SJCRH30 (cell line): ENCODE measurements around the gene PRKN. TPM values are rescaled to one million over a fixed set of nuclear protein-coding genes. Genes with fewer than 3 reads are reported as not detected.
A peak's percentile ranks its signal among the peaks of the same experiment; 100 is the strongest.

Experiments
- DNase-seq, 2 experiments: peaks; one replicate each; pipeline ENCODE4 v3.0.0-alpha.2; 2015 to 2020
- H3K27ac ChIP-seq: fragments of 250-450 bp; sonication (Bioruptor Pico); 2 replicates; pipeline ENCODE4 v1.5.1; 2020; ENCODE audit warnings: mild to moderate bottlenecking, moderate library complexity
- H3K27me3 ChIP-seq: fragments of 250-450 bp; sonication (Bioruptor Pico); 2 replicates; pipeline ENCODE4 v1.5.1; 2020; ENCODE audit warnings: mild to moderate bottlenecking, moderate library complexity
- H3K36me3 ChIP-seq: fragments of 250-450 bp; sonication (Bioruptor Pico); 2 replicates; pipeline ENCODE4 v1.5.1; 2020; ENCODE audit warnings: mild to moderate bottlenecking, moderate library complexity
- H3K4me1 ChIP-seq: fragments of 250-450 bp; sonication (Bioruptor Pico); 2 replicates; pipeline ENCODE4 v1.5.1; 2020; ENCODE audit warnings: mild to moderate bottlenecking, moderate library complexity
- H3K4me3 ChIP-seq: fragments of 250-450 bp; sonication (Bioruptor Pico); 2 replicates; pipeline ENCODE4 v1.5.1; 2020; ENCODE audit warnings: mild to moderate bottlenecking, moderate library complexity
- H3K9me3 ChIP-seq: fragments of 250-450 bp; sonication (Bioruptor Pico); replicated peaks from 2 replicates; pipeline ENCODE4 v1.5.1; 2020; ENCODE audit warnings: mild to moderate bottlenecking, moderate library complexity
- total RNA-seq: library from RNA; depleted of rRNA; stranded (reverse); fragments of >200 nt; shearing (Covaris generic); gene quantifications from 2 replicates; pipeline ENCODE4 v1.2.3, GENCODE V29; 2014

PRKN gene
- total RNA-seq, 1 experiment from 2014 or later: not detected

- Histone ChIP-seq H3K4me1 (no peaks in the 10 kb centered on the region), H3K36me3 (no peaks in the 10 kb centered on the region), H3K9me3 (0 out of 2 replicates have a peak, but pooled peaks cover 2% of the 10 kb centered on the region), H3K4me3 (no peak overlapping the region), H3K27ac (no peak overlapping the region), H3K27me3 (no peaks in the 10 kb centered on the region)
- no peak for DNase-seq
These were observed 1326.9 kb downstream of the PRKN start for GRCh38 chr6:161400671-161401070.

- no peak for DNase-seq
- H3K27me3 ChIP-seq: no peaks in the 10 kb centered on the region
- no peak overlapping the region for H3K4me3 ChIP-seq
- H3K9me3 ChIP-seq: no peaks in the 10 kb centered on the region
- H3K27ac ChIP-seq: no peak overlapping the region
- no peaks in the 10 kb centered on the region for H3K36me3 ChIP-seq
- peaks cover 8% of the 10 kb centered on the region for H3K4me1 ChIP-seq
These were observed 1331.0 kb downstream of the PRKN start for GRCh38 chr6:161396539-161396938.

- H3K27me3 ChIP-seq: no peaks in the 10 kb centered on the region
- DNase-seq: no peak
- H3K9me3 ChIP-seq: no peaks in the 10 kb centered on the region
- H3K36me3 ChIP-seq: no peaks in the 10 kb centered on the region
- no peak overlapping the region for H3K4me3 ChIP-seq
- H3K4me1 ChIP-seq: peaks cover 8% of the 10 kb centered on the region
- no peak overlapping the region for H3K27ac ChIP-seq
These were observed 1331.8 kb downstream of the PRKN start for GRCh38 chr6:161395716-161396231.

- Histone ChIP-seq H3K4me3 (no peak overlapping the region), H3K9me3 (no peaks in the 10 kb centered on the region), H3K27ac (peak overlapping the region; percentile 21; the same call in 1 of the 2 replicates), H3K4me1 (peaks cover 8% of the 10 kb centered on the region), H3K27me3 (no peaks in the 10 kb centered on the region), H3K36me3 (no peaks in the 10 kb centered on the region)
- no peak for DNase-seq
These were observed 1333.1 kb downstream of the PRKN start for GRCh38 chr6:161394437-161394836.

GRCh38 chr6:161393839-161394364, 1333.7 kb downstream of the PRKN start:
- peak; percentile 82 to 94 for DNase-seq
- H3K4me3 ChIP-seq: peak overlapping the region; percentile 31
- peaks cover 8% of the 10 kb centered on the region for H3K4me1 ChIP-seq
- H3K27me3 ChIP-seq: no peaks in the 10 kb centered on the region
- H3K9me3 ChIP-seq: no peaks in the 10 kb centered on the region; the same call in 1 of the 2 replicates
- H3K36me3 ChIP-seq: no peaks in the 10 kb centered on the region
- peak overlapping the region; percentile 21; the same call in 1 of the 2 replicates for H3K27ac ChIP-seq

GRCh38 chr6:161393292-161393691, 1334.3 kb downstream of the PRKN start:
- no peak overlapping the region for H3K27ac ChIP-seq
- no peaks in the 10 kb centered on the region for H3K27me3 ChIP-seq
- no peak for DNase-seq
- H3K9me3 ChIP-seq: no peaks in the 10 kb centered on the region; the same call in 1 of the 2 replicates
- peaks cover 8% of the 10 kb centered on the region for H3K4me1 ChIP-seq
- H3K4me3 ChIP-seq: no peak overlapping the region
- no peaks in the 10 kb centered on the region for H3K36me3 ChIP-seq

- peaks cover 8% of the 10 kb centered on the region for H3K4me1 ChIP-seq
- no peak overlapping the region for H3K4me3 ChIP-seq
- H3K36me3 ChIP-seq: no peaks in the 10 kb centered on the region
- no peak overlapping the region for H3K27ac ChIP-seq
- DNase-seq: no peak
- no peaks in the 10 kb centered on the region for H3K27me3 ChIP-seq
- H3K9me3 ChIP-seq: no peaks in the 10 kb centered on the region; the same call in 1 of the 2 replicates
These were observed 1337.8 kb downstream of the PRKN start for GRCh38 chr6:161389756-161390155.

- H3K4me1 ChIP-seq: peaks cover 5% of the 10 kb centered on the region; the same call in 1 of the 2 replicates
- no peak overlapping the region for H3K4me3 ChIP-seq
- no peaks in the 10 kb centered on the region; the same call in 1 of the 2 replicates for H3K9me3 ChIP-seq
- H3K27ac ChIP-seq: no peak overlapping the region
- no peaks in the 10 kb centered on the region for H3K36me3 ChIP-seq
- no peak for DNase-seq
- no peaks in the 10 kb centered on the region for H3K27me3 ChIP-seq
These were observed 1343.6 kb downstream of the PRKN start for GRCh38 chr6:161383951-161384350.

- Histone ChIP-seq H3K27me3 (no peaks in the 10 kb centered on the region), H3K9me3 (no peaks in the 10 kb centered on the region), H3K4me3 (no peak overlapping the region), H3K27ac (no peak overlapping the region), H3K36me3 (no peaks in the 10 kb centered on the region), H3K4me1 (peaks cover 5% of the 10 kb centered on the region; the same call in 1 of the 2 replicates)
- DNase-seq: no peak
These were observed 1347.6 kb downstream of the PRKN start for GRCh38 chr6:161379834-161380582.

- Histone ChIP-seq H3K27ac (no peak overlapping the region), H3K36me3 (no peaks in the 10 kb centered on the region), H3K9me3 (no peaks in the 10 kb centered on the region), H3K4me3 (no peak overlapping the region), H3K4me1 (peaks cover 5% of the 10 kb centered on the region; the same call in 1 of the 2 replicates), H3K27me3 (no peaks in the 10 kb centered on the region)
- DNase-seq: no peak
These were observed 1349.5 kb downstream of the PRKN start for GRCh38 chr6:161378115-161378514.

- H3K27me3 ChIP-seq: no peaks in the 10 kb centered on the region
- H3K36me3 ChIP-seq: no peaks in the 10 kb centered on the region
- H3K9me3 ChIP-seq: no peaks in the 10 kb centered on the region
- no peak overlapping the region for H3K4me3 ChIP-seq
- H3K27ac ChIP-seq: no peak overlapping the region
- no peak for DNase-seq
- peaks cover 1% of the 10 kb centered on the region; the same call in 1 of the 2 replicates for H3K4me1 ChIP-seq
These were observed 1350.5 kb downstream of the PRKN start for GRCh38 chr6:161377116-161377515.

GRCh38 chr6:161376367-161376766, 1351.2 kb downstream of the PRKN start:
- Histone ChIP-seq H3K36me3 (no peaks in the 10 kb centered on the region), H3K4me1 (no peaks in the 10 kb centered on the region), H3K27ac (no peak overlapping the region), H3K9me3 (no peaks in the 10 kb centered on the region), H3K4me3 (no peak overlapping the region), H3K27me3 (no peaks in the 10 kb centered on the region)
- no peak for DNase-seq

GRCh38 chr6:161374971-161375873, 1352.3 kb downstream of the PRKN start:
- no peak for DNase-seq
- Histone ChIP-seq H3K9me3 (no peaks in the 10 kb centered on the region), H3K36me3 (no peaks in the 10 kb centered on the region), H3K27ac (no peak overlapping the region), H3K4me1 (no peaks in the 10 kb centered on the region), H3K4me3 (no peak overlapping the region), H3K27me3 (no peaks in the 10 kb centered on the region)

- Histone ChIP-seq H3K9me3 (no peaks in the 10 kb centered on the region), H3K4me3 (no peak overlapping the region), H3K4me1 (no peaks in the 10 kb centered on the region), H3K27me3 (no peaks in the 10 kb centered on the region), H3K27ac (no peak overlapping the region), H3K36me3 (no peaks in the 10 kb centered on the region)
- DNase-seq: peak; percentile 68 to 91
These were observed 1353.6 kb downstream of the PRKN start for GRCh38 chr6:161373905-161374451.
